Measurements from ENCODE around the gene CSNK2A3. TPM values are rescaled to one million over a fixed set of nuclear protein-coding genes. Genes with fewer than 3 reads are reported as not detected.

Gene CSNK2A3
- total and polyA plus RNA-seq, 2 experiments from 2014 or later: 0.45 to 0.83 TPM

- Histone ChIP-seq H3K27ac (no peak overlapping the region), H3K9me2 (replicated peaks; ENCODE audit: insufficient read depth) (no peaks in the 10 kb centered on the region), H4K20me1 (ENCODE audit: insufficient read depth, poor library complexity, severe bottlenecking) (no peaks in the 10 kb centered on the region), H3K4me2 (no peak overlapping the region), H3K79me2 (no peaks in the 10 kb centered on the region), H3K4me1 (ENCODE audit: insufficient read depth) (no peaks in the 10 kb centered on the region), H3K27me3 (no peaks in the 10 kb centered on the region), H2AFZ (no peak overlapping the region), H3K4me3 (no peak overlapping the region), H3K9me3 (ENCODE audit: low read depth) (no peaks in the 10 kb centered on the region), H3K36me3 (replicated peaks; ENCODE audit: insufficient read depth, low read depth) (no peaks in the 10 kb centered on the region)
- DNase-seq (ENCODE audit: low spot score): no peak
- 96% methylated on average over 2 of the region's 2 CpGs for WGBS (ENCODE audit: low lambda C conversion rate, missing lambda C conversion rate)
- TF ChIP-seq EZH2phosphoT487 (IDR thresholded peaks at IDR 0.05; ENCODE audit: low read depth, severe bottlenecking, unreplicated experiment) (no peak), EZH2 (IDR thresholded peaks at IDR 0.05; ENCODE audit: borderline replicate concordance) (no peak)
- TF ChIP-seq, protein P1, sequence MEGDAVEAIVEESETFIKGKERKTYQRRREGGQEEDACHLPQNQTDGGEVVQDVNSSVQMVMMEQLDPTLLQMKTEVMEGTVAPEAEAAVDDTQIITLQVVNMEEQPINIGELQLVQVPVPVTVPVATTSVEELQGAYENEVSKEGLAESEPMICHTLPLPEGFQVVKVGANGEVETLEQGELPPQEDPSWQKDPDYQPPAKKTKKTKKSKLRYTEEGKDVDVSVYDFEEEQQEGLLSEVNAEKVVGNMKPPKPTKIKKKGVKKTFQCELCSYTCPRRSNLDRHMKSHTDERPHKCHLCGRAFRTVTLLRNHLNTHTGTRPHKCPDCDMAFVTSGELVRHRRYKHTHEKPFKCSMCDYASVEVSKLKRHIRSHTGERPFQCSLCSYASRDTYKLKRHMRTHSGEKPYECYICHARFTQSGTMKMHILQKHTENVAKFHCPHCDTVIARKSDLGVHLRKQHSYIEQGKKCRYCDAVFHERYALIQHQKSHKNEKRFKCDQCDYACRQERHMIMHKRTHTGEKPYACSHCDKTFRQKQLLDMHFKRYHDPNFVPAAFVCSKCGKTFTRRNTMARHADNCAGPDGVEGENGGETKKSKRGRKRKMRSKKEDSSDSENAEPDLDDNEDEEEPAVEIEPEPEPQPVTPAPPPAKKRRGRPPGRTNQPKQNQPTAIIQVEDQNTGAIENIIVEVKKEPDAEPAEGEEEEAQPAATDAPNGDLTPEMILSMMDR (IDR thresholded peaks at IDR 0.05; ENCODE audit: poor library complexity): no peak
Observed at GRCh38 chr11:11380340-11380739, 27.3 kb upstream of the CSNK2A3 start.

DNA sequence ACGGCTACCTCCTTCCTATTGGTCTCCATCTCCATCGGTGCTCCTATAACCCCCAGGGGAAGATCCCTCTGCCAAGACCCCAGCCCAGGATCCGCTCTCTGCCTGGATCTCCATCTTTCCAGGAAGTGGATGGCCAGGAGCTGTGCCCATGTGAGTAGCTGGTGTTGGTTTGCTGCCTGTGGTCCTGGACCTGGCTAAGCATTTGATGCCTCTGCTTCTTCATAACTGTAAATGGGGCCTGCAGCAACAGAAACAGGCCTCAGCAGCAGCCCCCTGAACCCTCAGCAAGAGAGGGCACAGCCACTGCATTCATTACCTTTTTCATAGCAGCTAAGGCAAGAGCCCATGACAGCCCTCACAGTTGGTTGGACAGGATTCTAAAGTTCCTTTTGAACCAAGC is 26.6 kb upstream of the CSNK2A3 start:
- H3K4me2 ChIP-seq: no peak overlapping the region
- 87% methylated on average over 3 of the region's 3 CpGs for WGBS (ENCODE audit: low lambda C conversion rate, missing lambda C conversion rate)
- H3K79me2 ChIP-seq: no peaks in the 10 kb centered on the region
- H3K27ac ChIP-seq: no peak overlapping the region
- no peak overlapping the region for H2AFZ ChIP-seq
- no peaks in the 10 kb centered on the region for H3K27me3 ChIP-seq
- no peak overlapping the region for H3K4me3 ChIP-seq
- no peaks in the 10 kb centered on the region for H3K9me2 ChIP-seq (replicated peaks; ENCODE audit: insufficient read depth)
- TF ChIP-seq, protein P1 (IDR thresholded peaks at IDR 0.05; ENCODE audit: poor library complexity): no peak
- no peak for TF ChIP-seq EZH2 (IDR thresholded peaks at IDR 0.05; ENCODE audit: borderline replicate concordance)
- no peak for TF ChIP-seq EZH2phosphoT487 (IDR thresholded peaks at IDR 0.05; ENCODE audit: low read depth, severe bottlenecking, unreplicated experiment)
- DNase-seq (ENCODE audit: low spot score): no peak
- H4K20me1 ChIP-seq (ENCODE audit: insufficient read depth, poor library complexity, severe bottlenecking): no peaks in the 10 kb centered on the region
- H3K36me3 ChIP-seq (replicated peaks; ENCODE audit: insufficient read depth, low read depth): no peaks in the 10 kb centered on the region
- H3K9me3 ChIP-seq (ENCODE audit: low read depth): no peaks in the 10 kb centered on the region
- H3K4me1 ChIP-seq (ENCODE audit: insufficient read depth): no peaks in the 10 kb centered on the region

GRCh38 chr11:11378184-11378940 is 25.3 kb upstream of the CSNK2A3 start:
- no peak overlapping the region for H3K27ac ChIP-seq
- 89% methylated on average over 8 of the region's 8 CpGs for WGBS (ENCODE audit: low lambda C conversion rate, missing lambda C conversion rate)
- no peak overlapping the region for H3K4me2 ChIP-seq
- H3K27me3 ChIP-seq: no peaks in the 10 kb centered on the region
- H3K36me3 ChIP-seq (replicated peaks; ENCODE audit: insufficient read depth, low read depth): no peaks in the 10 kb centered on the region
- H3K4me3 ChIP-seq: no peak overlapping the region
- H4K20me1 ChIP-seq (ENCODE audit: insufficient read depth, poor library complexity, severe bottlenecking): no peaks in the 10 kb centered on the region
- DNase-seq (ENCODE audit: low spot score): no peak
- H3K9me3 ChIP-seq (ENCODE audit: low read depth): no peaks in the 10 kb centered on the region
- no peaks in the 10 kb centered on the region for H3K4me1 ChIP-seq (ENCODE audit: insufficient read depth)
- H3K9me2 ChIP-seq (replicated peaks; ENCODE audit: insufficient read depth): no peaks in the 10 kb centered on the region
- no peak overlapping the region for H2AFZ ChIP-seq
- TF ChIP-seq, protein P1 (IDR thresholded peaks at IDR 0.05; ENCODE audit: poor library complexity): no peak
- TF ChIP-seq EZH2 (IDR thresholded peaks at IDR 0.05; ENCODE audit: borderline replicate concordance) (no peak), EZH2phosphoT487 (IDR thresholded peaks at IDR 0.05; ENCODE audit: low read depth, severe bottlenecking, unreplicated experiment) (no peak)
- no peaks in the 10 kb centered on the region for H3K79me2 ChIP-seq
